PC-3 (cell line): ENCODE data around the gene CLNK. TPM values are rescaled to one million over a fixed set of nuclear protein-coding genes. Genes with fewer than 3 reads are reported as not detected.

Experiments used
- ATAC-seq: fragments of 200-7000 bp; cut with Tn5 transposase; 2 replicates; pipeline ENCODE4 v1.9.1; 2020; ENCODE audit warnings: mild to moderate bottlenecking, moderate library complexity
- BruUV-seq: library from RNA; stranded (reverse); fragments of 400-500 nt; replicated peaks from 2 replicates; lab custom pipeline; 2021; lab: Mats Ljungman, UMichigan
- CTCF ChIA-PET: fragments of 300-600 bp; sonication (Branson Sonifier 250); formaldehyde crosslinking; loops from one replicate; lab custom pipeline; 2022; ENCODE audit warnings: antibody characterized with exemption; lab: Charles Lee
- POLR2A ChIA-PET: fragments of 300-600 bp; sonication (Branson Sonifier 250); formaldehyde crosslinking; loops from one replicate; lab custom pipeline; 2022; ENCODE audit warnings: antibody characterized with exemption; ENCODE audit not compliant: unreplicated experiment; lab: Charles Lee
- DNase-seq: peaks from one replicate; pipeline ENCODE4 v3.0.0-alpha.2; 2015
- H2AFZ ChIP-seq: fragments of 300-600 bp; sonication (generic); 2 replicates; pipeline ENCODE4 v1.6.0; 2016; ENCODE audit warnings: antibody characterized with exemption, low read length
- H3F3A ChIP-seq: fragments of 300-600 bp; sonication (generic); one replicate; pipeline ENCODE4 v1.6.0; 2017; ENCODE audit warnings: antibody characterized with exemption, low read length, control low read depth, mild to moderate bottlenecking; ENCODE audit not compliant: unreplicated experiment
- H3K27ac ChIP-seq: fragments of 300-600 bp; sonication (generic); 2 replicates; pipeline ENCODE4 v1.5.1; 2016; ENCODE audit warnings: mild to moderate bottlenecking, low read length
- H3K27me3 ChIP-seq: fragments of 300-600 bp; sonication (generic); 2 replicates; pipeline ENCODE4 v1.6.1; 2016; ENCODE audit warnings: low read length, mixed read lengths
- H3K36me3 ChIP-seq: fragments of 300-600 bp; sonication (generic); 2 replicates; pipeline ENCODE4 v1.6.1; 2016; ENCODE audit warnings: low read depth, mixed run types, low read length, mixed read lengths
- H3K4me1 ChIP-seq: fragments of 300-600 bp; sonication (generic); 2 replicates; pipeline ENCODE4 v1.5.1; 2016; ENCODE audit warnings: low read length; ENCODE audit not compliant: insufficient read depth
- H3K4me2 ChIP-seq: fragments of 300-600 bp; sonication (generic); 2 replicates; pipeline ENCODE4 v1.6.0; 2016; ENCODE audit warnings: low read length
- H3K4me3 ChIP-seq: fragments of 300-600 bp; sonication (generic); 2 replicates; pipeline ENCODE4 v1.5.1; 2016; ENCODE audit warnings: mild to moderate bottlenecking, low read length, mixed read lengths
- H3K79me2 ChIP-seq: fragments of 300-600 bp; sonication (generic); 2 replicates; pipeline ENCODE4 v1.6.1; 2017; ENCODE audit warnings: low read length, mixed read lengths
- H3K9ac ChIP-seq: fragments of 300-600 bp; sonication (generic); 2 replicates; pipeline ENCODE4 v1.6.0; 2016; ENCODE audit warnings: mild to moderate bottlenecking, low read length
- H3K9me2 ChIP-seq: fragments of 300-600 bp; sonication (generic); replicated peaks from 2 replicates; pipeline ENCODE4 v1.6.1; 2016; ENCODE audit warnings: mixed run types, low read length, mixed read lengths
- H3K9me3 ChIP-seq: fragments of 300-600 bp; sonication (generic); 2 replicates; pipeline ENCODE4 v1.6.1; 2016; ENCODE audit warnings: low read length, mixed read lengths
- H4K20me1 ChIP-seq: fragments of 300-600 bp; sonication (generic); 2 replicates; pipeline ENCODE4 v1.6.1; 2016; ENCODE audit warnings: low read length, mixed read lengths
- EZH2 ChIP-seq: fragments of 300-600 bp; sonication (generic); IDR thresholded peaks from one replicate; pipeline ENCODE4 v1.6.1; 2017; ENCODE audit warnings: antibody characterized with exemption, mild to moderate bottlenecking, low read length; ENCODE audit not compliant: unreplicated experiment
- EZH2phosphoT487 ChIP-seq: fragments of 300-600 bp; sonication (generic); IDR thresholded peaks from 2 replicates; pipeline ENCODE4 v1.6.1; 2018; ENCODE audit warnings: mild to moderate bottlenecking, antibody characterized with exemption, low read length, borderline replicate concordance
- intact Hi-C: fragments of 100-400 bp; cut with micrococcal nuclease; formaldehyde crosslinking; loops from 2 replicates; pipeline ENCODE4 v1.9.0; 2023
- total RNA-seq: library from RNA; depleted of rRNA; stranded (reverse); fragments of >200 nt; gene quantifications from 2 replicates; pipeline ENCODE4 v1.2.3, GENCODE V29; 2014
- TF ChIP-seq, protein P1 (sequence below): fragments of 300-600 bp; sonication (generic); conservative IDR thresholded peaks from 2 replicates; pipeline ENCODE4 v1.5.1; 2017; ENCODE audit warnings: antibody characterized with exemption, low read depth, mild to moderate bottlenecking, low read length

CLNK gene
- total RNA-seq, 1 experiment from 2014 or later = not detected

DNA sequence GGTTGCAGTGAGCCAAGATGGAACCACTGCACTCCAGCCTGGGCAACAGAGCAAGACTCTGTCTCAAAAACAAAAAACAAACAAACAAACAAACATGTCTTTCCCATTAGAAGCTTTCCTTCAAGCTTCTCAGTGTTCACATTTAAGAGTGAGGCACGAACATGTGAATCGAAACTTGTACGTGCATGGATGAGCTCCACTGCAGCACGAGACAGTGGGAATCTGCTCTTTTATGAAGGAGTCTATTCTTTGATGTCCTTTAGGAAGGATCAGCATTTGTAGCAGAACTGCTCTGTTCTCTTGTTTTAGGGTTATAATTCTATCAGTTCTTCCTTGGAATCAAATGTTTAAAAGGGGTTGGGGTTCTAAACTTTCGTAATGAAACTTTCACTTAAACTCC lies 204.0 kb downstream of the CLNK start:
- H2AFZ ChIP-seq = no peak overlapping the region
- TF ChIP-seq EZH2 (no peak), EZH2phosphoT487 (no peak)
- TF ChIP-seq, protein P1, sequence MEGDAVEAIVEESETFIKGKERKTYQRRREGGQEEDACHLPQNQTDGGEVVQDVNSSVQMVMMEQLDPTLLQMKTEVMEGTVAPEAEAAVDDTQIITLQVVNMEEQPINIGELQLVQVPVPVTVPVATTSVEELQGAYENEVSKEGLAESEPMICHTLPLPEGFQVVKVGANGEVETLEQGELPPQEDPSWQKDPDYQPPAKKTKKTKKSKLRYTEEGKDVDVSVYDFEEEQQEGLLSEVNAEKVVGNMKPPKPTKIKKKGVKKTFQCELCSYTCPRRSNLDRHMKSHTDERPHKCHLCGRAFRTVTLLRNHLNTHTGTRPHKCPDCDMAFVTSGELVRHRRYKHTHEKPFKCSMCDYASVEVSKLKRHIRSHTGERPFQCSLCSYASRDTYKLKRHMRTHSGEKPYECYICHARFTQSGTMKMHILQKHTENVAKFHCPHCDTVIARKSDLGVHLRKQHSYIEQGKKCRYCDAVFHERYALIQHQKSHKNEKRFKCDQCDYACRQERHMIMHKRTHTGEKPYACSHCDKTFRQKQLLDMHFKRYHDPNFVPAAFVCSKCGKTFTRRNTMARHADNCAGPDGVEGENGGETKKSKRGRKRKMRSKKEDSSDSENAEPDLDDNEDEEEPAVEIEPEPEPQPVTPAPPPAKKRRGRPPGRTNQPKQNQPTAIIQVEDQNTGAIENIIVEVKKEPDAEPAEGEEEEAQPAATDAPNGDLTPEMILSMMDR = no peak
- no peaks in the 10 kb centered on the region for H3K4me1 ChIP-seq
- H4K20me1 ChIP-seq = no peaks in the 10 kb centered on the region
- no peak overlapping the region for H3K4me2 ChIP-seq
- H3K27ac ChIP-seq = no peak overlapping the region
- H3K4me3 ChIP-seq = no peak overlapping the region
- H3K9ac ChIP-seq = no peak overlapping the region
- intact Hi-C loops = no loop called here
- ChIA-PET CTCF (no interaction called here), POLR2A (no interaction called here)
- ATAC-seq (no peak), DNase-seq (no peak)
- H3K9me3 ChIP-seq = no peaks in the 10 kb centered on the region
- no peaks in the 10 kb centered on the region for H3K79me2 ChIP-seq
- H3K9me2 ChIP-seq = no peaks in the 10 kb centered on the region
- H3F3A ChIP-seq = no peaks in the 10 kb centered on the region
- BruUV-seq = no TSS peak
- no peaks in the 10 kb centered on the region for H3K36me3 ChIP-seq
- no peaks in the 10 kb centered on the region for H3K27me3 ChIP-seq

DNA sequence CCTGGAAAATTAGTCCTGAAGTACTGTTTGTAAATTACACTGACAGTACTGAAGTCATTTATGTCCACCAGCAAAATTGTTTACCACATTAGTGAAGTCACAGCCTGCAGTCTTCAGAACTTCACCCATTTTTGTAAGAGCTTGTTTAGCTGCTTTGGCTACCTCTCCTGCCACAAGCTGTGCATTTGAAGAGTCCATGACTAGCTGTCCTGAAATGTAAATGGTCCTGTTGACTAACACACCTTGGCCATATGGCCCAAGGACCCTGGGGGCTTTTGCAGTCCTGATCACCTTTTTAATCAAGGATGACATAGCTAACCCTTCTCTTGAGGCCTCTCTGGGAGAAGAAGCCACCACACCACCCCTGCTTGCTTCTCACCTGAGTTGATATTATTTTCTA lies 205.9 kb downstream of the CLNK start:
- H3K4me3 ChIP-seq = no peak overlapping the region
- ATAC-seq (no peak), DNase-seq (no peak)
- H3K79me2 ChIP-seq = no peaks in the 10 kb centered on the region
- no peak overlapping the region for H3K27ac ChIP-seq
- no peaks in the 10 kb centered on the region for H4K20me1 ChIP-seq
- H3K9ac ChIP-seq = no peak overlapping the region
- CTCF ChIA-PET = no interaction called here
- H3K9me2 ChIP-seq = no peaks in the 10 kb centered on the region
- no peaks in the 10 kb centered on the region for H3K9me3 ChIP-seq
- intact Hi-C loops = no loop called here
- POLR2A ChIA-PET = no interaction called here
- TF ChIP-seq, protein P1 = no peak
- TF ChIP-seq EZH2 = no peak
- TF ChIP-seq EZH2phosphoT487 = no peak
- H3K27me3 ChIP-seq = no peaks in the 10 kb centered on the region
- no TSS peak for BruUV-seq
- no peaks in the 10 kb centered on the region for H3K36me3 ChIP-seq
- H3K4me2 ChIP-seq = no peak overlapping the region
- no peak overlapping the region for H2AFZ ChIP-seq
- no peaks in the 10 kb centered on the region for H3K4me1 ChIP-seq
- no peaks in the 10 kb centered on the region for H3F3A ChIP-seq

DNA sequence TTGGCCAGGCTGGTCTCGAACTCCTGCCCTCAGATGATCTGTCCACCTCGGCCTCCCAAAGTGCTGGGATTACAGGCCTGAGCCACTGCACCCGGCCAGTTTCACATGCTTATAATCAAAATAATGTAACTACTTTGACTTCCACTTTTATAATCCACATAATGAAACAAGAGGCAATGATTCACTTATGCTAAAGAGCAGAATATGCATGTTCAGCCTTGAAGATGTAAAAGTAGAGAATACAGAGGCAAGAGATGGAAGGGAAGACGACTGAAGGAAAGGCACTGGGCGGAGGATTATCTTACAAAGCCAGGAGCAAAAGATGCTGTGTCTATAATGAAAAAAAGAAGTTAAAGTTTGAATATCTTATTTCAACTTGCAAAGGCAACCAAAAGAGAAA lies 214.1 kb downstream of the CLNK start:
- no TSS peak for BruUV-seq
- intact Hi-C loops = no loop called here
- no peaks in the 10 kb centered on the region for H3F3A ChIP-seq
- H3K27me3 ChIP-seq = peaks cover 8% of the 10 kb centered on the region; the same call in 1 of the 2 replicates
- no peak overlapping the region for H3K4me2 ChIP-seq
- ATAC-seq (no peak), DNase-seq (no peak)
- TF ChIP-seq, protein P1 = no peak
- no peak for TF ChIP-seq EZH2phosphoT487
- no peak for TF ChIP-seq EZH2
- H3K36me3 ChIP-seq = no peaks in the 10 kb centered on the region
- H2AFZ ChIP-seq = no peak overlapping the region
- no peak overlapping the region for H3K9ac ChIP-seq
- no peaks in the 10 kb centered on the region for H3K4me1 ChIP-seq
- no peaks in the 10 kb centered on the region for H3K79me2 ChIP-seq
- H3K9me3 ChIP-seq = no peaks in the 10 kb centered on the region
- H3K4me3 ChIP-seq = no peak overlapping the region
- ChIA-PET POLR2A (no interaction called here), CTCF (no interaction called here)
- H3K27ac ChIP-seq = no peak overlapping the region
- H3K9me2 ChIP-seq = no peaks in the 10 kb centered on the region
- H4K20me1 ChIP-seq = no peaks in the 10 kb centered on the region
